ENCODE data around the gene EXOG.

EXOG gene

DNA sequence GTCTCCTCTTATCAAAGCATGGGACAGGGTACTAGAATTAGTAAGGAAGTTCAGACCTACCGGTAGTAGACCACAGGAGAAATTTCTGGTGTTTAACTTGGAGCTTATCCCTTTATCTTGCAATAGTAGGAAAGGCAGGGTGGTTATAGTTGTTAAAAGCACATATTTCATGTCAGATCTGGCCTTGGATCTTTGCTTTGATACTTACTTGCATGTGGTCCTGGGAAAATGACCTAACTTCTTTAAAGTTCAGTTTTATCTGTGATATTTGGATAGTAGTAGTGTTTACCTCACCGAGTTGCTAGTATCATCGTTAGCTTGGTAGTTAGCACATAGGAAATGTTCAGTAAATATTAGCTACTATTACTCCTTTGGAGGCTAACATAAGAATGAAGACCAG is 15.4 kb downstream of the EXOG start:
- DNase-seq: no peak

DNA sequence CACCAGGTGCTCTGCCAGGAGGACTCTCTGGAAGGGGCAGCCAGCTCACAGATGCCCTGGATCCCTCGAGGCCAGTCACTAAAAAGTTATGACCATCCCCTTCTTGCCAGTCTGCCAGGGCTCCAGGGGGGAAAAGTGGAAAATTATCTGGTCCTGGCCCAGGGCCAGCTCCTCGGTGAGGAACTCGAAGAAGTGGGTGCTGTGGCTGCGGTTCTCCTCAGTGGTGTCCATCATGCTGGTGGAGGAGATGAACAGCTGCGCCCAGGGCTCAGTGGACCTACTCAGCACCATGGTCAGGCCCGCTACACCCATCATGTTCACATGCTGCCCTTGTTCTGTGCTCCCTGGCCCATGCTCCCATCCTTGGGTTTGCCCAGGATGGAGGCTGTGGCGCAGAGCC is 19.2 kb downstream of the EXOG start:
- DNase-seq: no peak

DNA sequence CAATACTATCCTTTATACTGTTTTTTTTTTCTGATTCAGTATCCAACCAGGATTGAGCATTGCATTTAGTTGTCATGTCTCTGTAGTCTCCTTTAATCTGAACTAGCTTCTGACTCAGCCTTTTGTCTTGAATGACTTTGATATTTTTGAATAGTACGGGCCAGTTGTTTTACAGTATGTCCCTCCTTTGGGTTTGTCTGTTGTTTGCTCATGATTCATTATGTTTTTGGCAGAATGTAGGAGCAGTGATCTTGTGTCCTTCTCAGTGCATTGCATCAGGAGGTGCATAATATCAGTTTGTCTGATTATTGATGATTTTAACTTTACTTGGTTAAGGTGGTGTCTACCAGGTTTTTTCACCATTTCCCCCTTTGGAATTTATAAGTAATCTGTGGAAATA is 20.5 kb downstream of the EXOG start:
- DNase-seq: no peak

DNA sequence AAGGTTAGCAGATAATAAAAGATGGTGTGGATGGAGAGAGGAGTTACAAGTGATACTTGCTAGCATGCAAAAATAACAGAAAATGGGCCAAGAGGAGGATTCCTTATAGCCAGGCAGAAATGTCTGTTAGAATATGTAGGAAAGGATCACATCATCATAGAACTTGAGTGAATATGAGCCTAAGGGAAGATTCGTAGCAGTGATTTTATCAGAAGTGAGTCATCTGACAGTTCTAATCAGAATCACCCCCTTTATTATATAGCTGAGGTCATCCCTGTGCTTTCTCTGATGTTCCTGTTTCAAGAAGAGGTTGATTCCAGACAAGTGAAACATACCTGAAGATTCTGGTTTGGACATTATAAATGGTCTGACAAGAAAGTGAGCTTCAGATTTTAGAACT is 22.9 kb downstream of the EXOG start:
- DNase-seq: no peak

DNA sequence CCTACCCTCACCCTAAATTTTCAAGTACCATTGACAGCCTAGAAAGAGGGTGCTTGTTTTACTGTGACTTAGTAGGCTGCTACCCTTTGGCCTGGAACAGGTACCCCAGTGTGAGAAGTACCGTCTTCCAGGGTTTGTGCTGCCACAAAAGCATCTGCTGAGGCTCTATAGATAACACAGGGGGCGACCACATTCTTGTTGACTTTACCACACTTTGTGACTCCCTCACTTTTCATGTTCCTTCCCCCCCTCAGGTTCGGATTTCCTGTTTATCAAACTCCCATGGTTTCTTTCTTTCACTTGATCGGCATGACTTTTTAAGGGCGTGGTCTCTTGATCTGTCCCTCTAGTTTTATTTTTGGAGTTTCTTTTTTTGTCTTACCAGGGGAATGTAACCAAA is 23.5 kb downstream of the EXOG start:
- DNase-seq: no peak

DNA sequence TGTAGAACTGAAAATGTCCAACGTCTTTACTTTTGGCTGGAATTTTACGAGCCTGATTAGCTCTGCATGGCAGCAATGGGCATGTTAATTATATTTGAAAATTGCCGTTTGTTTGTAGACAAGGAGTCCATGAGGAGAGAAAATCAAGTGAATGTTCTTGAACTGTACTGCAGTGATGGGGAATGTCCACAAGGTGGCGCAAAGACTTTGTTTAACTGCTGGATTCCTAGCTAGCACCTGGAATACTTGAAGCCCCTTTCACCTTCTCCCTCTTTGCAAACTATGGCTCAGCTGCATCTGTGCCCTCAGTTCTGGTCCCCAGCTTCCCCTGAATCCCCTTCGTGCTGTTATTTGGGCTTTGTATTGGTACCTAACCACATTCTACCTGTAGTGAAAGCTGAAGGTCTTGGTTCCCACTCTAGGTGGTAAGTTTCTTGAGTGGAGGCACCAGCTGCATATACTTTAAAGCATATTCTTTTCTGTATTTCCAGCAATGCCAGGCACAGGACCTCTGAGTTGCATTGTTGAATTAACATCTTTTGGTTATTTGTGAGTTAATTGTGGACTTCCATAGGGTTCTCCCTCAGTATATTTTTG is 25.3 kb downstream of the EXOG start:
- DNase-seq: peak; percentile 49

DNA sequence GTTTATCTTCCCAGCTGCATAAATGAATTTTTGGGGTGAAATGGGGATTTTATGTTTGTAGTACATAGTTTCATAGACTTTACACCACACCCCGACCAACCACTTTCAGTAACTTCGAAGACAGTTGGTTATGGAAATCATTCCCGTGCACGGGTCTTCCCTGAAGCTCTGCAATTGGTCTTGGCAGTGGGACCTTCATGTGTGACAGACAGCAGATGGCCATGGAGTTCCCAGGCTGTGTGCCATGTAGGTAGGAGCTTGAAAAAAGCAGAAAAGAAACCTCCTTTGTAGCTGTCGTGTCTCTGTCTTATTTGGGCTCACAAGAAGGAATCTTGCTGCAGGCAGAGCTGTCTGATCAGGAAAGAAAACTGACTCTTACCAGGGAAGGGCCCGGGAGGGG is 25.9 kb downstream of the EXOG start:
- no peak for DNase-seq

DNA sequence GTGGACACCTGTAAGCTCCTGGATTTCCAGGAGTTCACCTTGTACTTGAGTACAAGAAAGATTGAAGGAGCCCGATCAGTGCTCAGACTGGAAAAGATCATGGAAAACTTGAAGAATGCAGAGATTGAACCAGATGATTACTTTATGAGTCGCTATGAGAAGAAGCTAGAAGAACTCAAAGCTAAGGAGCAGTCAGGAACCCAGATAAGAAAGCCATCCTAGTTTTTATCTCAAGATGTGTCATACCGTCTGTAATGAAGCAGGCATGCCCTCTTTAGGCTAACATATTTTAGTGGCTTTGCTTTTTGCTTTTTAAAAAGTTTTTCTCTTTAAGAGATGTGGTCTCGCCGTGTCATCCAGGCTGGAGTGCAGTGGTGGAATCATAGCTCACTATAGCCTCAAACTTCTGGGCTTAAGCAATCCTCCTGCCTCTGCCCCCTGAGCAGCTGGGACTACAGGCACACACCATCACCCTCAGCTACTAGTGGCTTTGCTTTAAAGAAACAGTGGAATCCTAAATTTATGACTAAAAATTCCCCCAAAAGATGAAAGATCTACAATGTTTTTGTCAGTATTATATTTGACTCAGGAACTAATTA is 28.1 kb downstream of the EXOG start:
- DNase-seq: no peak

DNA sequence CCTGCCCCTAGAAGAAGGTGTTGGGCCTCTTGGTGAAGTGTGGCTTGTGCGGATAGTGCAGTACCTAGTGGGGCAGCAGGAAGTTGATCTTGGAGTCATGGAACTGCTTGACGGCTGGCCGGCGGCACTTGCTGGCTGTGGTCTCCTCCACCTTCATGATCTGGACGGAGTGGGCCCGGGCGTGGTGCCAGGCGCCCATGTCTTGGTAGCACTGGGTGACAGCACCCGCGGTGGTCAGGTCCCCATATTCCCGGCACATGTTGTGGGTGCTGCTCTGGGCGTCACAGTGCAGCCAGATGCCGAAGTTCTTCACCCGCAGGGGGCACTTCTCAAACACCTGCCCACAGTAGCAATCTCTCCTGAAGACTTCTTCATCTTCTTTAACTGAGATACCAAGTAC is 30.7 kb downstream of the EXOG start:
- DNase-seq: no peak

DNA sequence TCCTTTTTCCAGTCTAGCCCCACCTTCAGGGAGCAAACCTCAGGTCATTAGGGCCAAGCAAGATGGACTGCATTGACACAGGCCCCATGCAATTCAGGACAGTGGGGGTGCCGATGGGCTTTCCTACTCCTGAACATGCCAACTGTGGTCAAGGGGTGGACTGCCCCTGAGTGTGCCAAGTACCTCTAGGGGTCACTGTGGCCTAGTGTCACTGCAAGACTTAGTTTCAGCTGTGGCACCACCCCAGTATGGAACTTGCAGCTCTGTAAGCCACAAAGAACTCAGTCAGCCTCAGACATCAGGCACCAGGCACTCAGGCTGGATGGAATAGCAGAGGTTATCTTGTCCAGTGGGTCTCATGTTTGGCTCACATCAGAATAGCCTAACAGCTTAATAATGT is 32.3 kb downstream of the EXOG start:
- DNase-seq: no peak

DNA sequence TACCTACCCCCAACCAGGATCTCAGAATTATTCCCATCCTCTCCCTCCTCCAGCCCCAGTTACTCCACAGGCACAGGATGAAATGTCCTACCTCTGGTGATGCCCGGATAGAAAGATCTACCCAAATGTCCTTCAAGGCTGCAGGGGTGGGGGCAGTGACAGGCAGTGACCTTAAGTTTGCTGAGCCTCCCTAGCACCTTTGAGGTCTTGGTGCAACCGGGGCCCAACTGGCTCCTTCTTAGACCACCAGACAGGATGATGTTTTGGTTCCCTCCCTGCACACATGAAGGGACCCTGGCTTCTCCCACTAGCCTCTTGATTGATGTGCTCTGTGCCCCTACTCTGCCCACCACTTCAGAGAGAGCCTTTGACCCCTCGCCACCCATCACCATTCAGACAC is 36.4 kb downstream of the EXOG start:
- no peak for DNase-seq

DNA sequence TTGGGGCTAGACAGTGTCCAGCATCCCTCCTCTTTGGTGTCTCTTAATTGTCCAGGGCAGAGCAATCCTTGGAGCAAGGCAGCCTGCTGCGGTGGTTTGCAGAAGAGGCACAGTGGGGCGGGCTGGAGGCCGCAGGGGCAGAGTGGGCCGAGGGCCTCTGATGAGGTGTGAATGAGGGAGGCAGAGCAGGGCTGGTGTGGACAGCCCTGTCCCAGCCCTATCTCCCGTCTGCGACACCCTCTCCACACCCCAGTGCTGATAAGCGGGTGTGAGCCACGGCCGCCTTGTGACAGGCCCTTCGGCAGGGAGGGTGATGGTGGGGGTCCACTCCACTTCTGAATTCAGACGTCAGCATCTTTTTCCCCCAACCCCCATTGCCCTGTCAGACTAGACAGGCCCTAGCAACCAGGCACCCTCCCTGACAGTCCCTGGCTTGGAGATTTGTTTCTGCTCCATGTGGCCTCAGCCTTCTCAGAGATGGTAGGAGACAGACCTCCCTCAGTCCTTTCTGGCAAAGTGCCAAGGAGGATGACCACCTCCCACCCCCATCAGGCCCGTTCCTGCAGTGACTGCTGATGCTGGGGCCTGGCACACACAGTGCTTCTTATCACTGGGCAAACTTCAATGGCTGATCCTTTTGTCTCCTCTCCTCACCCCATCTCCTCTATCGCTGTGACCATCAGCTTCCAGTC is 37.3 kb downstream of the EXOG start:
- no peak for DNase-seq

DNA sequence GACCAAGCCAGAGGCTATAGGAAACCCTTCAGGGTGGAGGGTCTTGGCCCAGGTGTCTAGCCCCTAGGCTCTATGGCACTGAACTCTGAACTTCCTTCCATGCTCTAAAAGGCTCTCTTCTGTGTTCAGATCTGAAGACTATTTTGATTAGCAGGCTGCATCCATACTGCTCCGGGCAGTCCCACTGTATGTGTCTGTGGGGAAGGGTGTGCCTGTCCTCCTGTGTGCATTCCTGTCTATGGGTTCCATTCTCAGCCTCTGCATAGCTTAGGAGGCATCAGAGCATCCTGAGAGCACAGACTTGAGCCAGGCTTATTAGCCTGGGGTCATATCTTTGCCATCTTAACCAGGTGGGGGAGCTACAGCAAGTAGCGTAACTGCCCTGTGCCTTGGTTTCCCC is 38.0 kb downstream of the EXOG start:
- no peak for DNase-seq

DNA sequence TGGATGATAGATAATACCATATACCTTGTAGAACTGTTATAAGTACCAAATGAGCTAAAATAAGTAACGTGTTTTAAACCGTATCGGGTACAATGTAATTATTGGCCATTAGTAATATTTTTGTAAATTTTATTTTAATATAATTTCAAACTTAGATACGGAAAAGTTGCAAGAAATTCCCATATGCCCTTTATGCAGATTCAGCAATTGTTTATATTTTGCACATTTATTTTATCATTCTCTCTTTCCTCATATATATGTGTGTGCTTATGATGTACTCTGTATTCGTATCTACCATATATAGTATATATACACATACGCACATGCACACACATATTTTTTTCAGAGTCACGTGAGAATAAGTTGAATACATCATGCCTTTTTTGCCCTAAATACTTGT is 38.5 kb downstream of the EXOG start:
- DNase-seq: no peak

DNA sequence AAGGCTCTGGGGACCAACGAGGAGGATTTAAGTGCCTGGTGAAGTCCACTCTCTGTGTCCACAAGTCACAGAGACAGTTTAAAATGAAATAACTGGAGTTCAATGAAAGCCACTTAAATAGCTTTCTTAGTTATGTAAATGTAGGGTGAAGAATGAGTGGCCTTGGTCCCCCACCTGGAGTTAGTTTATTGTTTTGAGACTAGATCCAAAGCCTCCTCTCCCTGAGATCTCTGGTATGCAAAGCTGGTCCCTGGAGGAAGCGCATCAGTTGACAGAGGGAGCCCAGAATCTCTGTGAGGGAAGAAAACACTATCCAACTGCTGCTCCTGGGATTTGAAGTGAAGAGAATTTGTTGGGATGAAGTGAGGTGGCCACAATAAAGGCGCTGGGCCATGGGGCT is 40.5 kb downstream of the EXOG start:
- no peak for DNase-seq

DNA sequence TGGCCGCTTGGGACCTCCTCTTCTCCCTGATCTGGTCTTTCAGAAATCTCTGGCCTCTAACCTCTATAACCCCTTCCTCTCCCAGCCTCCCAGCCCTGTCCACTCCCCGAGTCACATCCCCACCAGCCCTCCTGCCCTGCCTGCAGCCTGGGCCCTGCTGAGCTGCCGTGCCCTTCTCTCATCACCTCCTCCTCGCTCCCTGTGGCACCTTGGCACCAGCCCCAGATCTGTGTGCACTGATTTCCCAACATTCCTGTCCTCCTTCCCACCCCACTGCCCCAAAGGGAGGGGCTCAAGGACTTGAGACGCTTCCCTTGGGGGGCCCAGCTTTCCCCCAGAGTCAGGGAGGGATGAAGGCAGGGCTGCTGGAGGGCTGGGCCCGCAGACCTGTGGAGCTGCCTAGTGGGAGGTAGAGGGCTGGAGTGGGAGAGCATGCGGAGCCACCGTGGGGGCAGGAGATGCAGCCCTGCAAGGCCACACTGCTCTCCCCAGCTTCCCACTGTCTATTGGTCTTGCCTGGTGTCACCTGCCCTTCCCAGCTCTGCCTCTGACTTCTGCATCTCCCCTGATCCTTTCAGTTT is 42.7 kb downstream of the EXOG start:
- DNase-seq: no peak

DNA sequence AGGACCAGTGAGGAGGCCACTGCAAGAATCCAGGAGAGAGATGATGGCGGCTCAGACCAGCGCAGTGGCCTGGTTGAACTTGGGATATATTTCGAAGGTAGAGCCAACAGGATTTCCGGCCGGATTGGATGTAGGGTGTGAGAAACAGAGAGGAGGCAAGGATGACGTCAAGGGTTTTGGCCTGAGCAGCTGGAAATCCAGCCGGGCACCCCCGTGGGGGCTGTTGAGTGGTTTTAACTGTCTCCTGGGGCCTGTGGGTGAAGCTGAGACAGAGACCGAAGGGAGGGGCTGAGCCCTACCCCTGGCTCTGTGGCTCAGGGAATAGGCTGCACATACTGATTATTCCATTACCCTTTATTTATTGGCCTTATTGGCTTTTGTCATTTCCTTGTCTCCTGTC is 45.7 kb downstream of the EXOG start:
- DNase-seq: no peak

DNA sequence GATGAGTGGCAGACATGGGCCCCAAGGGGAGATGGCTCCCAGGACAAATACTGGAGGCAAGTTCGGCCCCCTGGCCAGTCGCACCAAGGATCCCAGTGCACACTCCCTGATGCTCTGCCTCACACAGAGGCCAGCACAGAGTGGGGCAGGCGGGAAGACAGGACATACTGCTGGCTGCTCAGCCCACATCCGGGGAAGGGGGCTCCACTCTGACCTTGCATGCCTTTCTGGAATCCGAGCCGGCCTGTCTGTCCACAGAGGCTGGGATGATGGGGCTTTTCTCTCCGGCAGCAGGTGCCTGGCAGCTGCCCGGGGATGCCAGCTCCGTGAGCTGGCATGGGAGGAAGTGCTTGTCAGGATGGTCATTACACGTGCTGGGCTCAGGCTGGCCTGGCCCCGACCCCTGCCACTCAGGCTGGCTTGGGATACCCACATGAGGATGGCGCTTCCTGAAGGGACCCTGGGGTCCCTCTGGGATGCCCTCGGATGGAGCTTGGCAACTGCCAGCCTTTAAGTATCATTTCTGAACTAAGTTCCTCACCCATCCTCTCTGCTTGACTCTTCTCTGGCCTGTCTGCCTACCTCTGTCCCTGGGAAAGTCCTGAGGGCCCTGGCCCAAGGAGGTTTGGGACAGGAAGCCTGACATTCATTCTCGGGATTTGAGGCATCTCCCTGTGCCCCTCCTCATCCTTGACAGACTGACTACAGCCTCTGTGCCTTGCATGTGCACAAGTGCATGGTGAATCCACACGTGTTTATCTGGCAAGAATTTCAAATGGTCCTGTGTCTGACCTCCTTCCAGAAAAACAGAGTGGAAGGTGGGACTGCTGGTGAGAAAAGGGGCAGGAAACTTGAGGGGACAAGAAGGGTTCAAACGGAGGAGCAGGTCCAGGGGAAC is 46.5 kb downstream of the EXOG start:
- DNase-seq: no peak

DNA sequence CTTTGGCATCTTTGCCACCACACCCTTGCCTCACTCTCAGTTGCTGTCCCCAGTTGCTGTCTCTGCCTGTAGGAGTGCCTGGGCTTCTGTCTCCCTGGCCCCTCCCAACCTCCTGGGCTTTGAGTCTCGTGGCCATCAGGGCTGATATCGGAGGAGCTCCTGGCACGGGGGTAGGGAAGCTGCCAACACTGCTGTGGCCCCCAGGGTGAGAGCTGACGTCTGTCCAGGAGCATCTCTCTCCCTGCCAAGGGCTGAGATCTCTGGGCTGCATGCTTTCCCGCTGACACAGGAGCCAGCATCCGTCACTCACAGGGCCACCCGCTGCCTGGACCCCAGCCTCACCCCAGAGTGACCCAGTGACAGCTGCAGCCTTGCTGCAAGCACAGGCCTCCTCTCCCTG is 47.4 kb downstream of the EXOG start:
- DNase-seq: no peak

DNA sequence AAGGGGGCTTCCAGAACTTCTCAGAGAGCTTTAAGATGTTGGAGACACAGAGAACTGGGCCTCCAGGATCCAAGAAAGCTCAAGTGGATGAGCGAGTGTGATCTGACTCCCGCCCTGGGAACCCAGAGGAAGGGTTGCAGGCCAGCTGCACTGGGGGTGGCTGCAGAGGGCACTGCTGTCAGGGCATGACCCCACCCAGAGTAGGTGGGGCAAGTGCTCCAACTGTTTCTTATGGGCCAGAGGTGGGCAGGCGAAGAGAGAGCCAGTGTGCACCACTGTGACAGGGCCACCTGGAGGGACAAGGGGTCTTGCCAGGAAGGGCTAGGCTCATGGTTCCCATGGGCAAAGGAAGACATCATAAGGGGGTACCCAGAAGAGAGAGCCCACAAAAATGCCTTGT is 48.8 kb downstream of the EXOG start:
- DNase-seq: no peak

DNA sequence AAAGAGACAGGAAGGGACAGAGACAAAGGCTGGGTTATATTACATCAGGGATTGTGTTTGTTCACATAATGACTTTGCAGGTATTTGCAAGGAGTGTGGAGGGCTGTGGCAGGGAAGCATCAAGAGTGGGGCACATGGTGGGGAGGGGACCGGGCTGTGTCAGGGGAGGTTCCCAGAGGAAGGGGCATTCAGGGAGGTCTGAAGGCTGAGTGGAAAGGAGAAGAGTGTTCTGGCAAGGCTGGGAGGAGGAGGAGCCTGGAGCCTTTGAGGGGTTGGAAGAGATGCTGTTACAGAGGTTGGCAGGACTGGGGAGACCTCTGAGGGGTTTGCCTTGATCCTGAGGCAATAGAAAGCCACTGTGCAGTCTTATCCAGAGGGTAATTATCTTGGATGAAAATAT is 49.4 kb downstream of the EXOG start:
- DNase-seq: no peak

DNA sequence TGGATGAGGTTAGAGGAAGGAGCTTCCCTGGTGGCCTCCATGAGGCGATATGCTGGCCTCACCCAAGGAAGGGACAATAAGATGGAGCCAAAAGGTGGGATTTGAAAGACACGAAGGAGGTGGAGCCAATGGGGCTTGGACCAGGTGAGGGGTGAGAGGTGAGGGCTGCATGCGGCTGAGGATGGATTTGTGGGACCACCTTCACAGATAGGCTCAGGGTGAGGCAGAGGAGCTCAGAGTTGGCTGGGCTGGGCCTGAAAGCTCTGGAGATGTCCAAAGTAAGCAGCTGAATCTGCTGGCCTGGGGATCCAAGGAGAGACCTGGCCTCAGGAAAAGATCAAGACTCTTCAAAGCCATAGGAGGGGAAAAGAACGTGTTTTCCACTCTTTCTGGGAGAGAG is 49.8 kb downstream of the EXOG start:
- DNase-seq: no peak

DNA sequence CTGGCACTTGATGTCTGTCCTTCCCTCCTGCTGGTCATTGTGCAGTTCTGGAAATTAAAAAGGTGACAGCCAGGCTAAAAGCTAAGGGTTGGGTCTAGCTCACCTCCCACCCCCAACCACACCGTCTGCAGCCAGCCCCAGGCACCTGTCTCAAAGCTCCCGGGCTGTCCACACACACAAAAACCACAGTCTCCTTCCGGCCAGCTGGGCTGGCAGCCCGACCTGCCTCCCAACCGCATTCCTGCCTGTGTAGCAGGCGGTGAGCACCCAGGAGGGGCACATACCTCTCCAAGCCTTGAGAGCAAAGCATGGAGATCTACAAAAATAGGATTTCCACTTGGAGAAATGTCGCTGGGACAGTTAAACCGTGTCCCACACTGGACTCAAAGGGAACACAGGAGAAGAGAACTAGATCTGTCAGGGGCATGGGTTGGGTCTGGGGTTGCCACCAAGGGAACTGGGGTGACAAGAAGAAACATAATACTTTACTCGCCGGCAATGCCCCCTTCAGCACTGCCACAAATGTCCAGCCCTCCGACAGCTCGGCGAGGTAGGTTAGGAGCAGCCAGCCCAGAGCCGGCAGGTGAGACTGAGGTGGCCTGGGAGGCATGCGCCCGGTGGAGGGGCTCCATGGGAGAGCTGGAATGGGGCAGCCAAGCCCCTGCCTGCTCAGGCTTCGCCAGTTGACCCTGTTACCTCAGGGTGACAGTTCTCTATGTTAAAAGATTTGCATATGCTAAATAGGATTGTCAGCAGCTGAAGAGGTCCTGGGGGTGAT is 52.2 kb downstream of the EXOG start:
- no peak for DNase-seq
